AG09319 (cell line): ENCODE data around the gene RAPGEF5.

Experiments
- DNase-seq: peaks from one replicate; pipeline ENCODE4 v3.0.0-alpha.2; 2010; ENCODE audit warnings: low read depth; ENCODE audit errors: extremely low read depth
- TF ChIP-seq, protein P1 (sequence below): IDR thresholded peaks from 2 replicates; pipeline ENCODE4 v1.5.1; 2011; ENCODE audit warnings: low read depth, mild to moderate bottlenecking, inconsistent platforms, low read length, moderate library complexity

RAPGEF5 gene

DNA sequence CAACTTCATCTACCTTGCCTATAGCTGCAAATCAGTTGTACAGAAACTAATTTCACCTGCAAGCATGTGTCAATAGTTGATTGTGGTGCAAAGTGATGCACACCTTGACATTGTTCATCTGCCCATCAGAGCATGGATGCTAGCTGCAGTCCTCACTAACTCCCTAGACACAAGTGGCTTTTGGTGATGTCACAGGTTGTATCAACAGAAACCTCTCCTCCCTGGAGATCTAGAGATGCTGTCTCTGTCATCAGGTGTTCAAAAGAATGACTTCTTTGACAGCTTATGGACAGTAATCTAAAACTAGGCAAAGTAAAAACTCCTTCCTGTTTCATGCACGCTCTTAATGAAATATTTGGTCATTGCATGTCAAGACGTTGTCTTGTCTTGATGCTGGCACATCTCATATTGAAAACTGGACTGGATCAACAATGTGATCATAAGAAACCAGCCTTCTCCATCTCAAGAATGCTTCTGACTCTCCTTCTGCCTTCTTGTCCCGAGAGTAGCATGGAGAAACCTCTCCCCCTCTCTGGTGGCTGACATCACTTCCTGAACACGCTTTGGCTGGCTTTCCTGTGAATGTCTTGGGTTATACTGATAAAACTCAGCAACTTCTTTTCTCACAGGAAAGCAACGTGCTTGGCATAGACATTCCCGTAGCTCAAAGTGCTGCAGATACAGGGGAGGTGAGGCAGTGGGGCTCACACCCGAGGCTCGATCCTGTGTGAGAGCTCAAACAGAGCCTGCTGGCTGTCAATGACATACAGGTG, 235.1 kb downstream of the RAPGEF5 start:
- no peak for DNase-seq
- TF ChIP-seq, protein P1, sequence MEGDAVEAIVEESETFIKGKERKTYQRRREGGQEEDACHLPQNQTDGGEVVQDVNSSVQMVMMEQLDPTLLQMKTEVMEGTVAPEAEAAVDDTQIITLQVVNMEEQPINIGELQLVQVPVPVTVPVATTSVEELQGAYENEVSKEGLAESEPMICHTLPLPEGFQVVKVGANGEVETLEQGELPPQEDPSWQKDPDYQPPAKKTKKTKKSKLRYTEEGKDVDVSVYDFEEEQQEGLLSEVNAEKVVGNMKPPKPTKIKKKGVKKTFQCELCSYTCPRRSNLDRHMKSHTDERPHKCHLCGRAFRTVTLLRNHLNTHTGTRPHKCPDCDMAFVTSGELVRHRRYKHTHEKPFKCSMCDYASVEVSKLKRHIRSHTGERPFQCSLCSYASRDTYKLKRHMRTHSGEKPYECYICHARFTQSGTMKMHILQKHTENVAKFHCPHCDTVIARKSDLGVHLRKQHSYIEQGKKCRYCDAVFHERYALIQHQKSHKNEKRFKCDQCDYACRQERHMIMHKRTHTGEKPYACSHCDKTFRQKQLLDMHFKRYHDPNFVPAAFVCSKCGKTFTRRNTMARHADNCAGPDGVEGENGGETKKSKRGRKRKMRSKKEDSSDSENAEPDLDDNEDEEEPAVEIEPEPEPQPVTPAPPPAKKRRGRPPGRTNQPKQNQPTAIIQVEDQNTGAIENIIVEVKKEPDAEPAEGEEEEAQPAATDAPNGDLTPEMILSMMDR, result no peak

DNA sequence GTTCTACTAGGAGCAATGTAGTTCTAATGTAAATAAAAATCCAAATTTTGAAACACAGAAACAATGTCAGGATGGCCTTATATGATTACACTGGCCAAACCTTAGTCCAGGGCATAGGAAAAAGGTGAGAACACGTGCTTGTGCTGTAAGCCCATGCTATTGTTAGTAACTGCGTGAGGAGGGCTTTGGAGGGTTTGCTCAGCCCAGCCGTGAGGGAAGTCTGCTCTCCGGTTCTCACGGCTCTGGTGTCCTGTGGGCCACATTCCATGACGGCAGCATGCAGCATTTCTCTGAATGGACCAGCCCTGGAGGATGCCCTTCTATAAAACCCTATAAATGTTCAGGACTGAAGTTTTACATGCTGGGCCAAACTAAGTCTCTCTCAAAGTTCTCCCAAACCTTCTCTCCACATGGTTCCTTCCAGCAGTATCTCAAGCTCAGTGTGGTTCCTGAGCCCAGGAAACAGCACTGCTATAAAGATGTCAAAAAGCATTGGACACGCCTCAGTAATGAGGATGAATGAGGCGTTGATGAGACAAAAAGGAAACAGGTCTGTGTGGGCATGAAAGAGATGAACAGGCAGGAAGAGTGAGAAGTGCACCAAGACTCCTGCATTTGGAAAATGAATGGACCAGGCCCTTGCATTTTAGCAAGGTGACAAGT, 236.4 kb downstream of the RAPGEF5 start:
- TF ChIP-seq, protein P1, result no peak
- no peak for DNase-seq

GRCh38 chr7:22117222-22117621, 239.7 kb downstream of the RAPGEF5 start:
- TF ChIP-seq, protein P1, result no peak
- DNase-seq, result no peak

DNA sequence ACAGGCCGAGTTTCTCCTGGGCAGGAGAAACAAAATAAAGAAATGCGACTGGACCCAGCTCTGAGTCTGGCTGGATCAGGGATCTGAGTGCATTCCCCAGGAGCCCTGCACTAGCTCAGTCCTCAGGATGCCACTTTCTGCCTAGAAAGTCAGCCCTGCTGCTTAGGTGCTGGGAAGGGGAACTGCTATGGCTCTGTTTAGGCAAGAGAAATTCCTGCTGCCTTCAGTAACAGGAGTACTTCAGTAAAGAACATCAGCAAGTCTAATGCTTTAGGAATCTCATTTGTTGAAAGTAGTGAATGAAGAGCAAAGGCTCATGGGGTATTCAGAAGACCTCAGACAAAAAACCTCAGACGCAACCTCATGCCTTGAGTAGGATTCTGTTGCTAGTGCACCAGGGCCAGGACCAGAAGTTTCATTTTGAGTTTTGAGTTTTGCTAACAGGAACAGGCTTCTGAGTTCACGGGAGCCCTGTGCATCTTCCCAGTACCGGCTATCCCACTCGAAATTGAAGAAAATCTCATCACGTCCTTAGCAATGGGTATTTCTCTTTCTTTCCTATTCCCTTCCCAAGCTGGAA, 240.4 kb downstream of the RAPGEF5 start:
- TF ChIP-seq, protein P1, result no peak
- no peak for DNase-seq

- TF ChIP-seq, protein P1, result no peak
- no peak for DNase-seq
Measured at GRCh38 chr7:22115689-22116088, 241.3 kb downstream of the RAPGEF5 start.

GRCh38 chr7:22114440-22114981, 242.4 kb downstream of the RAPGEF5 start:
- no peak for DNase-seq
- TF ChIP-seq, protein P1, result no peak

DNA sequence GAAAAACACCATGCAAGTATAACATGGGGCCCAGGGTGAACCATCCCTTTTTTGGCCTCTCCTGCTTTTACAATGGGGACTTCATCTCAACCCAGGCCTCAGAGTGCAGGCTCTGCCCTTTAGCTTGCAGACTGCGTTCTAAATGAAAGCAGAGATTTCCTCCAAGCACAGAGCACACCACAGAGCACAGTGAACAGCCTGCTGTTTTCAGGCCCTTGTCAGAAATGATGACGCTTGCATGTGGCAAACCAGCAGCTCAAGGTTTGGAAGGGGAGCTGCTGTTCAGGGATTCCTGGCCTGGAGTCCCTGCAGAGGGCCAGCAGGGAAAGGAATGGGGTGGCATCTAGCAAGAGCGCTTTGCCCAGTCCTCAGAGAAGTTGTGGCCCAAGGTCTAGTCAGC, 243.9 kb downstream of the RAPGEF5 start:
- TF ChIP-seq, protein P1, result no peak
- no peak for DNase-seq
